ENCODE data around the gene SV2B.

DNA sequence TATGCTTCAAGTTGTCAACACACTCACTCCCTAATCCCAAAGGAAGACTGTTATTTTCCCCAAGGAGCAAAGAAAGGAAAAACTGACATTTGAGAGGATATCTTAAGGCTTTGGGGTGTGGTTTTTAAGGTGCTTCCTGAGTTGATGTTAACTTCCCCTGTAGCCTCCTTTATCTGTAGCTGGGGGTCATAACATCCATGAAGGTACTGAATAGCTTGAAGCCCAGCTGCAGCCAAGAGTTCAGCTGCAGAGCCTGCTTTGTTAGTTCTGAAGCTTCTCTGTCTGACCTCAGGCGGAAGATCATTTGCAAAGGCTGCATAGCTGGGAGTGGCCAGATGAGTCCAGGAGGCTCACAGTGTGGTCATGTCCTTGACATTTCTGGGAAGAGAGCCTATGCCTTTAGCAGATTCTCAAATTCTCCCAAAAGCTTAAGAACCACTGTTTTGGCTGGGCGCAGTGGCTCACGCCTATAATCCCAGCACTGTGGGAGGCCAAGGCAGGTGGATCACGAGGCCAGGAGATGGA is 165.4 kb downstream of the SV2B start:
- TF ChIP-seq, protein P1, sequence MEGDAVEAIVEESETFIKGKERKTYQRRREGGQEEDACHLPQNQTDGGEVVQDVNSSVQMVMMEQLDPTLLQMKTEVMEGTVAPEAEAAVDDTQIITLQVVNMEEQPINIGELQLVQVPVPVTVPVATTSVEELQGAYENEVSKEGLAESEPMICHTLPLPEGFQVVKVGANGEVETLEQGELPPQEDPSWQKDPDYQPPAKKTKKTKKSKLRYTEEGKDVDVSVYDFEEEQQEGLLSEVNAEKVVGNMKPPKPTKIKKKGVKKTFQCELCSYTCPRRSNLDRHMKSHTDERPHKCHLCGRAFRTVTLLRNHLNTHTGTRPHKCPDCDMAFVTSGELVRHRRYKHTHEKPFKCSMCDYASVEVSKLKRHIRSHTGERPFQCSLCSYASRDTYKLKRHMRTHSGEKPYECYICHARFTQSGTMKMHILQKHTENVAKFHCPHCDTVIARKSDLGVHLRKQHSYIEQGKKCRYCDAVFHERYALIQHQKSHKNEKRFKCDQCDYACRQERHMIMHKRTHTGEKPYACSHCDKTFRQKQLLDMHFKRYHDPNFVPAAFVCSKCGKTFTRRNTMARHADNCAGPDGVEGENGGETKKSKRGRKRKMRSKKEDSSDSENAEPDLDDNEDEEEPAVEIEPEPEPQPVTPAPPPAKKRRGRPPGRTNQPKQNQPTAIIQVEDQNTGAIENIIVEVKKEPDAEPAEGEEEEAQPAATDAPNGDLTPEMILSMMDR (IDR thresholded peaks at IDR 0.05): no peak
- TF ChIP-seq POLR2AphosphoS5 (IDR thresholded peaks at IDR 0.05): no peak
- TF ChIP-seq POLR2A (IDR thresholded peaks at IDR 0.05): no peak

All from breast epithelium (tissue), 3 donors.